Measurements from ENCODE around the gene LGR4.
A peak's percentile ranks its signal among the peaks of the same experiment; 100 is the strongest.
"Not testable (repeated sequence)": the region's sequence is repeated elsewhere in the genome, so short reads cannot be mapped to it uniquely, and the experiment has no call there.

LGR4 gene

GRCh38 chr11:27458182-27458581, 14.4 kb downstream of the LGR4 start:
- no peak for DNase-seq

GRCh38 chr11:27456795-27457329, 15.7 kb downstream of the LGR4 start:
- DNase-seq = no peak

- DNase-seq = no peak
Observed at GRCh38 chr11:27456140-27456794, 16.3 kb downstream of the LGR4 start.

GRCh38 chr11:27455667-27456066, 16.9 kb downstream of the LGR4 start:
- no peak for DNase-seq

DNA sequence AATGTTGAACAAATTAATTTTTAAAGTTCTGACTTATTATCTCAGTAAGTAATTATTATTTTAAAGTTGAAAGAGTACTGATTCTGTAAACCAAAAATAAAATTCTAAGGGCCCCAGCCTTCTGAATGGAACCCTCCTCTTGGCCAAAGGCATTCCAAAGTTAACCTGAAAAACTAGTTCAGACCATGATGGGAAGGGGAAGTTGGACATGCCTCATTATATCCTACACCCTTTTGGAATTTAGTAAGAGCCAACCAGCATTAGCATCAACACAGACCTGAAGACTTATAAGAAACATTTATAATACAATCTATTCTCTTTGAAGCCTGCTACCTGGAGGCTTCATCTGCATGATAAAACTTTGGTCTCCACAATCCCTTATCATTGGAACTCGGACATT, 18.9 kb downstream of the LGR4 start:
- no peak for DNase-seq

GRCh38 chr11:27452147-27452546, 20.4 kb downstream of the LGR4 start:
- DNase-seq = no peak

DNA sequence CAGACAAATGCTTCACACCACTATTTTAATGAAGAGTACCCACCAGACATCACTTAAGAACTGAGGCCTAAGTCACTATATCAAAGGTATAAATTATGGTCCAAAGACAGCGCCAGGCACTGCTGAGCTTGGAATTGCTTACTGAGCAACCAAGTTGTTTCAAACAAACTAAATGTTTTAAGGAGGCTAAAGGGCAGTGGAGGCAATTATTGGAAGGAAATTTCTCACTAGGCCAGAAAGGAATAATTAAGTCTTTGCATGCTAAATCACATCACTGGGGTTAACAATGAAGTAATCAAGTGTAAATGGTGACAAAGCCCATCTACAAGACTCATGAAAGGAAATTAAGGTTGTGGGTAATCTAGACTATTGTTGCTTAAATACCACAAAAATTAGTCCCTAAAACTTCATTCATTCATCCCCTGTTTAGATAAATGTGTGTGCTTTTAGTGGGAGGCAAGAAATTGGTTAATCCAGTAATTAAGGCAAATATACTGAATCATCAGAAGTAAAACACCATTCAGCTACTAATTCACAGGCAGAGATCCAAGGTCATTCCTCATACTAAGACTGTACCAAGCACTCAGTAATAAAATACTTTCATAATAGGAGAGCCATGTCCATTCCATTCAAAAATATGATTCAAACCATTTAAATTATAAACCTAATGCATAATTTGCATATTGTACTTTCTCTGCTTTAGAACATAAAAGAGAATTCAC, 21.2 kb downstream of the LGR4 start:
- no peak for DNase-seq

- DNase-seq = not testable (repeated sequence)
Observed at GRCh38 chr11:27448184-27448540, 24.4 kb downstream of the LGR4 start.

- no peak for DNase-seq
Observed at GRCh38 chr11:27447288-27448183, 25.1 kb downstream of the LGR4 start.

DNA sequence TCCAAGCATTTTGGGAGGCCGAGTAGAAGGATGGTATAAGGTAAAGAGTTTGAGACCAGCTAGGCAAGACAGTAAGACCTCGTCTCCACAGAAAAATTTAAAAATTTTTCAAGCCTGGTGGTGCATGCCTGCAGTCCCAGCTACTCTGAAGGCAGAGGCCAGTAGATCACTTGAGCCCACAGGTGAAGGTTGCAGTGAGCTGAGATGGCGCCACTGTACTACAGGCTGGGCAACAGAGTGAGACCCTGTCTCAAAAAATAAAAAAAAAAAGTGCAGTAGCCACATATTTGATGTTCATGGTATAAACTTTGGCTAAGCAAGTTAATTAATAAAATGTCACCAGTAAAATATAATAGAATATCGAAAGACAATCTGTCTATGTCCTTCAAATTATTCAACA, 27.0 kb downstream of the LGR4 start:
- no peak for DNase-seq

- peak; percentile 100 for DNase-seq
Observed at GRCh38 chr11:27444801-27445215, 27.8 kb downstream of the LGR4 start.

DNA sequence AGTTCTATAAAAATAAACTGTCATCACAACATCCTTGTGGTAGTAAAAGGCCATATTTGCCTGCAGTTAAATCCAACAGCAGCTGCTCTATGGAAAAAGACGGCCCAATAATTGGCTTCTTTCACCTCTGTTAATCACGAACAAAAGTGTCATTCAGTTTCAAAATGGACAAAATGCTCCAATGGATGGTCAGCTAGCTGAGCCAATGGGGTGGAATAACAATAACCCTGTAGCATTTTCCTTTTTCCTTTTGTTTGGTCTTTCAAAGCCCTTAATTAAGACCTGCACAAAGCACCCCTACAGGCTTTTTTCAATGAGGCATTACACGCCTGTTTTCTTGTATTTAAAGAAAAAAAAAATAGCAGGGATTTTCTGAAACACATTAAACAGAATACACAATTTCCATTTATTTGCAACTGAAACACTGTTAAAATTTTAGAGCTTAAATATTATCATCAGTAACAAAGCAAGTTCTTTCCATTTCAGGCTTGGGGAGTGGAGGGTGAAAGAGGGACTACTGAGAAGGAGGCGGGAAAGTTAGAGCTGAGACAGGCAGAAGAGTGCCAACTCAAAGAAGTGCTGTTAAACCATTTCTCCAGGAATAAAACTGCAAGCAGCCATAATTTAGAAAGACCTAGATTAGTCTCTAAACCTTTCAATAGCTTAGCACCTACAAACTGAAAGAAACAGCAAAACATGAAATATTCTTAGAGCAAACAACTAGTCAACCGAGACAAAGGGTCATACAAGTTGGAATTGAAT, 28.7 kb downstream of the LGR4 start:
- peak; percentile 99 for DNase-seq

GRCh38 chr11:27443227-27443626, 29.4 kb downstream of the LGR4 start:
- peak; percentile 53 for DNase-seq

DNA sequence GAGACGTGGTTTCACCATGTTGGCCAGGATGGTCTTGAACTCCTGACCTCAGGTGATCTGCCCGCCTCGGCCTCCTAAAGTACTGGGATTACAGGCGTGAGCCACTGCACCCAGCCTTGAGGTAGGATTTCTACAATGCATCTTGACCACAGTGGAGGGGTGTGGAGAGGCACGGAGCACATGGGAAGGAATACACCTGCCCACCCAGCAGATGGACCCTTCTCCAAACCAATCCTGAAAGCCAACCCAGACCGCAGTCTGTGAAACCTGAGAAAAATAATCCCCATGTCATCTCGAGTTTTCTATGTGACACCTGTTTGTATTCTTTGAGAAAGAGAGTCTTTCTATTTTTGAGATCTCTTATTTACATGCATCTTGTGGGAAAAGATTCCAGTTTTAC, 32.5 kb downstream of the LGR4 start:
- DNase-seq = no peak

DNA sequence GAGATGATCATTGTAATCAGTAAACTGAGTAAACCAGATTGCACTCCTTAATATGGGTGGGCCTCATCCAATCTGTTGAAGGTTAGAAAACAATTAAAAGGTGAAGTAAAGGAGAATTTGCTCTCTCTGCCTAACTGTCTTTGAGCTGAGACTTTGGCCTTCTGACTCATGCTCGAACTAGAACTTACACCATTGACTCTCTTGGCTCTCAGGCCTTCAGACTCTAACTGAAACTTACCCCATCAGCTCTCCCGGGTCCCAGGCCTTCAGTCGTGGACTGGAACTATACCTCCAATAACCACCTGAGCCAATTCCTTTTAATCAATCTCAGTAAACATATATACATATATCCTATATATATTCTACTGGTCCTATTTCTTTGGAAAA, 34.0 kb downstream of the LGR4 start:
- DNase-seq = no peak

- no peak for DNase-seq
Observed at GRCh38 chr11:27437829-27438594, 34.6 kb downstream of the LGR4 start.

DNA sequence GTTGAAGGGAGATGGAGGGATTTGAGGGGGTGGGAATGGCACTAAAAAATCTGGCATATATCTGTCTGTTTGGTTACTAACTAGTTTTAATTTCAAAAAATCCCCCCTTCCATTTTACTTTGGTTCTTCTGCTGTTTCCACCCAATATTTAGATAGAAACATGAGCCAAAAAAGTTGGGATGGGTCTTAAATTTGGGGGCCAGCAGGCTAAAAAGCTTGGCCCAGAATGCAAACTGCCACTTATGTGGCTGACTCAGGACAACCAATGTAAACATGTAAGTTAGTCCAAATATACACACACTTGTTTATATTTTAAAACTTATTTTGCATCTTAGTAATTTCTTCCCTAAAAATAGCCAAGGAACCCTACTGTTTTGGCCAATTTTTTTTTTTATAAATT, 35.7 kb downstream of the LGR4 start:
- no peak for DNase-seq

- no peak for DNase-seq
Observed at GRCh38 chr11:27433742-27434141, 38.8 kb downstream of the LGR4 start.

GRCh38 chr11:27431808-27432207, 40.8 kb downstream of the LGR4 start:
- DNase-seq = no peak

- peak; percentile 77 for DNase-seq
Observed at GRCh38 chr11:27429761-27430393, 42.7 kb downstream of the LGR4 start.

GRCh38 chr11:27427183-27427980, 45.2 kb downstream of the LGR4 start:
- no peak for DNase-seq
